HEK293T (cell line): ENCODE results near the gene LRRC75B.

Experiments
- CTBP1 ChIP-seq: fragments of 450-650 bp; IDR thresholded peaks from 2 replicates; pipeline ENCODE4 v1.6.1; 2016; ENCODE audit warnings: borderline replicate concordance
- ELF4 ChIP-seq: fragments of 450-650 bp; IDR thresholded peaks from 2 replicates; pipeline ENCODE4 v1.6.1; 2017; ENCODE audit warnings: antibody characterized with exemption
- FOXK2 ChIP-seq: fragments of 450-650 bp; IDR thresholded peaks from 2 replicates; pipeline ENCODE4 v1.6.1; 2016; ENCODE audit warnings: mild to moderate bottlenecking
- FOXM1 ChIP-seq: fragments of 450-650 bp; IDR thresholded peaks from 2 replicates; pipeline ENCODE4 v1.6.1; 2017; ENCODE audit warnings: mild to moderate bottlenecking, borderline replicate concordance
- NFRKB ChIP-seq: fragments of 450-650 bp; IDR thresholded peaks from 2 replicates; pipeline ENCODE4 v1.6.1; 2016; ENCODE audit warnings: mild to moderate bottlenecking, moderate library complexity
- SP1 ChIP-seq: fragments of 450-650 bp; IDR thresholded peaks from 2 replicates; pipeline ENCODE4 v1.6.1; 2017
- SUZ12 ChIP-seq: fragments of 450-650 bp; IDR thresholded peaks from 2 replicates; pipeline ENCODE4 v1.6.1; 2016; ENCODE audit warnings: mild to moderate bottlenecking
- TARDBP ChIP-seq: fragments of 450-650 bp; IDR thresholded peaks from 2 replicates; pipeline ENCODE4 v1.6.1; 2016
- TF ChIP-seq, protein P1 (sequence below): fragments of 450-650 bp; IDR thresholded peaks from 2 replicates; pipeline ENCODE4 v1.6.1; 2016

GRCh38 chr22:24587251-24587650 is 5.6 kb downstream of the LRRC75B start:
- no peak for TF ChIP-seq CTBP1
- TF ChIP-seq ELF4, result no peak
- no peak for TF ChIP-seq FOXK2
- TF ChIP-seq, protein P1, sequence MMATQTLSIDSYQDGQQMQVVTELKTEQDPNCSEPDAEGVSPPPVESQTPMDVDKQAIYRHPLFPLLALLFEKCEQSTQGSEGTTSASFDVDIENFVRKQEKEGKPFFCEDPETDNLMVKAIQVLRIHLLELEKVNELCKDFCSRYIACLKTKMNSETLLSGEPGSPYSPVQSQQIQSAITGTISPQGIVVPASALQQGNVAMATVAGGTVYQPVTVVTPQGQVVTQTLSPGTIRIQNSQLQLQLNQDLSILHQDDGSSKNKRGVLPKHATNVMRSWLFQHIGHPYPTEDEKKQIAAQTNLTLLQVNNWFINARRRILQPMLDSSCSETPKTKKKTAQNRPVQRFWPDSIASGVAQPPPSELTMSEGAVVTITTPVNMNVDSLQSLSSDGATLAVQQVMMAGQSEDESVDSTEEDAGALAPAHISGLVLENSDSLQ, result no peak
- TF ChIP-seq SUZ12, result no peak
- no peak for TF ChIP-seq SP1
- TF ChIP-seq NFRKB, result no peak
- TF ChIP-seq TARDBP, result no peak
- no peak for TF ChIP-seq FOXM1
